Left renal pelvis (tissue), 4 donors: ENCODE measurements around the gene QSOX1. TPM values are rescaled to one million over a fixed set of nuclear protein-coding genes. Genes with fewer than 3 reads are reported as not detected.
A peak's percentile ranks its signal among the peaks of the same experiment; 100 is the strongest.
"Not testable (repeated sequence)": the region's sequence is repeated elsewhere in the genome, so short reads cannot be mapped to it uniquely, and the experiment has no call there.

Experiments
- DNase-seq, 4 donors: peaks; one replicate each; pipeline ENCODE4 v3.0.0-alpha.2; 2013; ENCODE audit warnings: low read depth in 4 of 4, low spot score in 3 of 4
- polyA plus RNA-seq, 4 donors: library from polyadenylated mRNA; unstranded; fragments of 120-200 nt; gene quantifications; one replicate each; pipeline ENCODE4 v1.2.1, GENCODE V29; 2013; ENCODE audit not compliant: insufficient read length in 4 of 4

QSOX1 gene
- polyA plus RNA-seq, 4 donors, result 52.3 to 72.8 (median 58.7) TPM

- DNase-seq, result no peak
Observed at GRCh38 chr1:180186831-180187230, 32.2 kb downstream of the QSOX1 start.

GRCh38 chr1:180187626-180188025 lies 33.0 kb downstream of the QSOX1 start:
- no peak for DNase-seq

DNA sequence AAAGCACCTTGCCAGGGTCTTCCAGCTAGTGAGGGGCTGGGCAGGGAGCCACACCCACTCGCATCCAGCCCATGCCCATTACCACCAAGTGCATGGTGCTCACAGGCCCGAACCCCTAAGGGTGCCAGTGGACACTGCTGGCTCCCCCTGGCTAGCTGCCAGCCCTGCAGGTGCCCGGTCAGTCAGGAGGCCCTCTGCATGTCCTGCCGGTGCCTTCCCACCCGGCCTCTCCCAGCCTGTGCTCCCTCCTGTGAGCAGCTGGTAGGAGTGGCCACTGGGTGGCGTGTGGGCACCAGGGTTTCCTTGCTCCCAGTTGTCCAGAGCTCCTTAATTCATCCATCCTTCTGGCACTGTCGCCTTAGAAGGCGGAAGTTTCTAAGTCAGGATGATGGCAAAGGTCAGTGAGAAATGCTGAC lies 33.4 kb downstream of the QSOX1 start:
- DNase-seq, result peak; percentile 33 to 55 (median 40)

GRCh38 chr1:180188684-180189175 lies 34.1 kb downstream of the QSOX1 start:
- no peak for DNase-seq

- DNase-seq, result no peak
Observed at GRCh38 chr1:180190091-180190490, 35.4 kb downstream of the QSOX1 start.

GRCh38 chr1:180192172-180192571 lies 37.5 kb downstream of the QSOX1 start:
- no peak for DNase-seq

DNA sequence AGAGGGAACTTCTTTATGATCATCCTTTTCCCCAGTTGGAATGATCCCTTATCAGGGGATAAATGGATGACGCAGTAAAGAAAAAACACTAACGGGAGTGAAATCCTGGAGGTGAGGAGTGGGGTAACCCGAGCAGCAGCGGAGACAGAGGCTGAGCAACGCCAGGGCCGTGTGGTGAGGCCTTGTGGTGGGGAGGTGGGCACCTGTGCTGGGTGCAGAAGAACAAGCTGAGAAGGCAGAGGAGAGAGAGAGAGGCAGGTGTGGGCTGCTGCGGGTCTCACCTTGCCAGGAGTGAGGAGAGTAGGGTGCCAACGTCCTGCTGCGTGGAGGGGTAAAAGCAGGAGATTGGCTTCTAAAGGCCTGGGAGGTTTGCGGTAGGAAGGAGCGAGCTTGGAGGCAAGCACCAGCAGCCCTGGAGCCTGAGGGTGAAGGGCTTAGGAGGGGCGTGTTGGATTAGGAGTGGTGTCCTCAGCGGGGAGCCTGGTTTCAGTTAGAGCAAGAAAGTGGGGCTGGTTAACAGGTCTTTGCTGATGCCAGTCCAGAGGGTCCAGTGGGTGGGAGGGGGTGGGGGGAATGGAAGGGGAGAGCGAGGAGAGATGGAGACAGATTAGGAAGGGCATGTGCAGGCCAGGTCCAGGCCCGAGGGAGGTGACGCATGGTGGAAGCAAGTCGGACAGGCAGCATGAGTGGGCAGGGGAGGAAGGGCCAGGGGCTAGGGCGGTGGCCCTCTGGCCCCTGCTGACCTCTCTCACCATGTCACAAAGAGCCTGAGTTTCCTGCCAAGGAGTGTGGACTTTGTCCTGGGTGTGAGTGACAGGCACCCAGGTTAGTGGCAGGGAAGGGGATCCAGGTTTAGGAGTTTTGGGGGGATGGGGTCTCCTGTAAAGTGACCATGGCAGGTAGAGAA lies 38.7 kb downstream of the QSOX1 start:
- no peak for DNase-seq

DNA sequence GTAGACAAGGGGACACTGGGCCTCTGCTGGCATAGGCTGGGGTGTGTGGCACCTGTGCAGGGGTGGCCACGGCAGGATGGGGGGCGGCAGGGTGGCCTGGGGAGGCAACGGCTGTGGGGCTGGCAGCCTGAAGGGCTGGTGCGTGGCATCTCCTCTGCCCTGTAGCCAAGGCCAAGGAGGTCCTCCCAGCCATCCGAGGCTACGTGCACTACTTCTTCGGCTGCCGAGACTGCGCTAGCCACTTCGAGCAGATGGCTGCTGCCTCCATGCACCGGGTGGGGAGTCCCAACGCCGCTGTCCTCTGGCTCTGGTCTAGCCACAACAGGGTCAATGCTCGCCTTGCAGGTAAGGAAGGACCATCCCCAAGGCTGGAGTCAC lies 39.4 kb downstream of the QSOX1 start:
- DNase-seq, result no peak

DNA sequence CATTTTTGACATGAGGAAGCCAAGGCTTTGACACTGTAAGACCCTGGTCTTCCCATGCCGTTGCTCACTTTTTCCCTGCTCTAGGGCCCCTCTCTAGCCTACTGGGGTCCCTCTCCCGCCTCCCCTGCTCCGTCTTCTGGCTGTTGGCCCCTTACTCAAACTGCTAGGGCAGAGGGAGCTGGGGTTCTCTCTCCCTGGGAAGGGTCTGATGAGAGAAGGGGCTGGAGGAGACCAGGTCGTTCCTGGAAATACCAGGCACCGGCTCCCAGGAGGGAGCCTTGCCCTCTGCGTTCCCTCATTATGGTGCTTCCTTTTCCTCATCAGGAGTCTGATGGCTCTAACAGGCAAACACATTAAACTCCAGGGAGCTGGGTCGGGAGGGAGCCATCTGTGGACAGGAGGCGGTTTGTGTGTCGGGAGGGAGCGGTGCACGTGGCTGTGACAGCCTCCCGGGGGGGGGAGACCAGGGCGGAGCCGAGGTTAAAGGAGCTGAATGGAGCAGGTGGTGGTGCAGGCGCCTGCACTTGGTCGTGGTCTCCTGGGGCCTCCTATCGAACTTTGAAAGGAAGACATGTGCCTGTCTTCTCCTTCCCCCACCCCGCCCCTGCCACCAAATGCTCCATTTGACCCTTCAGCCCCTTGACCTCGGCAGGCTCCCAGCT lies 40.0 kb downstream of the QSOX1 start:
- DNase-seq, result no peak

- no peak for DNase-seq
Observed at GRCh38 chr1:180195401-180195800, 40.7 kb downstream of the QSOX1 start.

DNA sequence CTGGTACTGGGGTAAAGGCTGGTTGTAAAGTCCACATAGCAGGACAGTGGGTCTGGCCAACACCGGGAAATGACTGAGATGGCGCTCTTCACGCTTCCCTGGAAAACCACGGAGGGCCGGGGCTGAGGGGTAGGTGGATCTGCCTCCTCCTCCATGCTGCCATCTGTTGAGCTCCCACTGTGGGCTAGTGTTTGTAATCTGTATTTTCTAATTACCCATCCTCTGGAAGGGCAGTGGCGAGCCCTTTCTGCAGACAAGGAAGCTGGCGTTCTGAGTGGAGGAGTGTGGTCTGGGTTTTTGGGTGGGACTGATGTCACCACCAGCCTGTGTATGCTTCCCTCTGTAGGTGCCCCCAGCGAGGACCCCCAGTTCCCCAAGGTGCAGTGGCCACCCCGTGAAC lies 41.2 kb downstream of the QSOX1 start:
- no peak for DNase-seq

DNA sequence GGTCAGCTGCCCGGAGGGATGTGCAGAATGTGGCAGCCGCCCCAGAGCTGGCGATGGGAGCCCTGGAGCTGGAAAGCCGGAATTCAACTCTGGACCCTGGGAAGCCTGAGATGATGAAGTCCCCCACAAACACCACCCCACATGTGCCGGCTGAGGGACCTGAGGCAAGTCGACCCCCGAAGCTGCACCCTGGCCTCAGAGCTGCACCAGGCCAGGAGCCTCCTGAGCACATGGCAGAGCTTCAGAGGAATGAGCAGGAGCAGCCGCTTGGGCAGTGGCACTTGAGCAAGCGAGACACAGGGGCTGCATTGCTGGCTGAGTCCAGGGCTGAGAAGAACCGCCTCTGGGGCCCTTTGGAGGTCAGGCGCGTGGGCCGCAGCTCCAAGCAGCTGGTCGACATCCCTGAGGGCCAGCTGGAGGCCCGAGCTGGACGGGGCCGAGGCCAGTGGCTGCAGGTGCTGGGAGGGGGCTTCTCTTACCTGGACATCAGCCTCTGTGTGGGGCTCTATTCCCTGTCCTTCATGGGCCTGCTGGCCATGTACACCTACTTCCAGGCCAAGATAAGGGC lies 41.9 kb downstream of the QSOX1 start:
- DNase-seq, result no peak

DNA sequence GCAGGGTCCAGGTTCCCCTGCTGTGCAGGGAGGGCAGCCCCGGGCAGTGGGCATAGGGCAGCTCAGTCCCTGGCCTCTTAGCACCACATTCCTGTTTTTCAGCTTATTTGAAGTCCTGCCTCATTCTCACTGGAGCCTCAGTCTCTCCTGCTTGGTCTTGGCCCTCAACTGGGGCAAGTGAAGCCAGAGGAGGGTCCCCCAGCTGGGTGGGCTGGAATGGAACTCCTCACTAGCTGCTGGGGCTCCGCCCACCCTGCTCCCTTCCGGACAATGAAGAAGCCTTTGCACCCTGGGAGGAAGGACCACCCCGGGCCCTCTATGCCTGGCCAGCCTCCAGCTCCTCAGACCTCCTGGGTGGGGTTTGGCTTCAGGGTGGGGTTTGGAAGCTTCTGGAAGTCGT lies 42.6 kb downstream of the QSOX1 start:
- no peak for DNase-seq

GRCh38 chr1:180198196-180198595 lies 43.5 kb downstream of the QSOX1 start:
- DNase-seq, result no peak

GRCh38 chr1:180198611-180199010 lies 43.9 kb downstream of the QSOX1 start:
- no peak for DNase-seq

DNA sequence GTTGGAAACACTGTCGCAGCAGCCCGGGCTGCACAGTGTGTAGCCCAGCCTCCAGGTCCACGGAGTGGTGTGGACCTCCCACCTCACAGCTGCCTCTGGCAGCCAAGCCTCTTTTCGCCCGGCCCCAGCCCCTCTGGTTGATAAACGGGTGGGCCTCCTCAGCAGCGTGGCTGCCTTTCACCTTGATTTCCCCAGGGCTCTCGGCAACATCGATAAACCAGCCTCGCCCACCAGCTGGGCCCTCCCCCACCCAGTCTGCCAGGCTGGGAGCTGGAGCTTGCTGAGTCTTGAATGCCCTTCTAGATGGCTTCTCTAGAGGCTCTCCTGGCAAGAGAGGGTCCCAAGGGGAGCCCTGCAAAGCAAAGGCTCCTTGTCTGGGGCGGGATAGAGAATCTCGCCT lies 44.3 kb downstream of the QSOX1 start:
- no peak for DNase-seq

DNA sequence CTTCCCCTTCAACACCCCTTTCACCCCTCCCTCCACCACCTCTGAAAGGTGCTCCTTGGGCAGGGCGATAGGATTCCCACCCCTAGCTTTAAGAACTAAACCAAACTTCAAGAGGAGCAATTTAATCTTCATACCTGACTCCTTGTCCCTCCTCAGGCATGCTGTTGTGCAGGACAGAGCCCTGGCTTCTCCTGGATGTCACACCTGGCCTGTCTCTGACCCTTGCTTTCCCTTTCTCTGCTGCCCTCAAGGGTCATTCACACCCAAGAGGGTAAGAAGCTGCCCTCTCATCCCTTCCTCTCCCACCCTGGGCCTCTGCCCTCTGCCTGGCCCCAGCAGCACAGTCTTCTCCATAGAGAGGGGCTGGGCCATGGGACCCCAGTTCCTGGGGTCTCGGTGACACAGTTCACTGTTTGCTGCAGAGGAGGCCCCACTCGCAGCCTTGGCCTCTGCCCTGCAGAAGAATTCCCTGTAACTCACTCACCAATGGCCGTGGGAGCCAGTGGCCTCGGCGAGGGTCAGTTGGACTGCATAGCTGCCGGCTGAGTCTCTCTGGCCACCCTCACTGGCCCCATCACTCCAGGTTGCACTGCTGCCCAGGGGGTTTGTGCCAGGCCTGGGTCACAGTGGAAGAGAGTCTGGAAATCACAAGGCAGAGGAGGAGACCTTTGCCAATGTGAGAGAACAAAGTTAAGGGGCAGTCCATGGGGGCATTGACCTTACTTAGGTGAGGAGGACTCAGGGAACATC lies 47.0 kb downstream of the QSOX1 start:
- DNase-seq, result no peak

DNA sequence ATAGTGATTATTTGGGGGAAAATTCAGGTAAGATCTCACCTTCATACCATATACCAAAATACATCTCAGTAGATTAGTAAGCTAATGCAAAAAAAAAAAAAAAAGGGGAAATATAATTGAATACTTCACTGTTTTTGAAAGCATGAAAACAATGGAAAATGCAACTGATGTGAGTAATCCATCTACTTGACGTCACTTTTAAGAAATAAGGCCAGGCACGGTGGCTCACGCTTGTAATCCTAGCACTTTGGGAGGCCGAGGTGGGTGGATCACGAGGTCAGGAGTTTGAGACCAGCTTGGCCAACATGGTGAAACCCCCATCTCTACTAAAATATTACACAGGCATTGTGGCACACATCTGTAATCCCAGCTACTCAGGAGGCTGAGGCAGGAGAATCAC lies 47.9 kb downstream of the QSOX1 start:
- DNase-seq, result not testable (repeated sequence)

GRCh38 chr1:180204231-180204630 lies 49.6 kb downstream of the QSOX1 start:
- no peak for DNase-seq

DNA sequence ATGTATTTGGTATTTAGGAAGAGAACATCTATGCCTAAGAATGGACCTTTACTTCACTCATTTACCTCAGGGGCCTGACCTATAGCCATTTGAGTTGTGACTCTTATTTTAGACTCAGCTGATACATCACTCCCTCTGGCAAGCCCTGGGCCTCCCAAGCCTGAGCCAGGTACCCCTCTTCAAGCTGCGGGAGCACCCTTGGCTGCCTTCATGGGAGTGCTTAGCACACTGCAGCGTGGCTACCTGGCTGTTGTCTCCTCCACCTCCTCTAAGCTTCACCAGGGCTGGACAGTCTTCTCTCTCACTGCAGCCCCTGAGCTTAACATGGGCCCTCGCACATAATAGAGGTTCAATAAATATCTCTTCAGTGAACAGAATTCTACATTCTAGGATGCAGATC lies 51.9 kb downstream of the QSOX1 start:
- no peak for DNase-seq

- DNase-seq, result no peak
Observed at GRCh38 chr1:180208264-180208663, 53.6 kb downstream of the QSOX1 start.
